SK-N-SH (cell line): ENCODE measurements around the gene SH3BGRL3. TPM values are rescaled to one million over a fixed set of nuclear protein-coding genes. Genes with fewer than 3 reads are reported as not detected.

ENCODE experiments used
- CTCF ChIA-PET: fragments of 300-600, 350-600 bp; formaldehyde crosslinking; extraction: SDS; loops from one replicate; lab custom pipeline; 2021; lab: Yijun Ruan, JAX
- POLR2A ChIA-PET: fragments of 350-600 bp; sonication (Branson Sonifier 250); formaldehyde crosslinking; extraction: SDS; loops from one replicate; lab custom pipeline; 2020; ENCODE audit warnings: antibody characterized with exemption, inconsistent platforms; lab: Yijun Ruan, JAX
- DNase-seq: peaks from one replicate; pipeline ENCODE4 v3.0.0; 2012
- H2AFZ ChIP-seq: fragments of 200-600 bp; sonication (generic); 2 replicates; pipeline ENCODE4 v1.8.1; 2016; ENCODE audit warnings: antibody characterized with exemption, mild to moderate bottlenecking, low read depth
- H3F3A ChIP-seq: fragments of 200-600 bp; sonication (generic); replicated peaks from 2 replicates; pipeline ENCODE3; 2016; ENCODE audit warnings: antibody characterized with exemption, mild to moderate bottlenecking; ENCODE audit not compliant: insufficient read depth
- H3K27ac ChIP-seq, 2 experiments: fragments of 200-500 bp in 1 of 2; fragments of 200-600 bp in 1 of 2; sonication (Bioruptor generic) in 1 of 2; sonication (generic), shearing (Covaris generic) in 1 of 2; 2 replicates each; pipeline versions ENCODE4 v1.5.1 to v1.6.1; 2014 to 2016; ENCODE audit warnings: low read depth in 2 of 2, inconsistent platforms in 1 of 2, low read length in 1 of 2, mild to moderate bottlenecking in 1 of 2, mixed read lengths in 1 of 2
- H3K27me3 ChIP-seq: fragments of 200-600 bp; sonication (generic), shearing (Covaris generic); 2 replicates; pipeline ENCODE4 v1.6.1; 2016; ENCODE audit warnings: mixed run types; ENCODE audit not compliant: insufficient read depth
- H3K36me3 ChIP-seq, 2 experiments: fragments of 200-500 bp in 1 of 2; fragments of 200-600 bp in 1 of 2; sonication (Bioruptor generic) in 1 of 2; sonication (generic) in 1 of 2; replicated peaks in 1 of 2; 2 replicates each; pipeline versions ENCODE3 to v1.5.1; 2014 to 2016; ENCODE audit warnings: low read length in 1 of 2, mild to moderate bottlenecking in 1 of 2; ENCODE audit not compliant: insufficient read depth in 2 of 2, control insufficient read depth in 1 of 2
- H3K4me1 ChIP-seq, 2 experiments: fragments of 200-500 bp in 1 of 2; fragments of 200-600 bp in 1 of 2; sonication (Bioruptor generic) in 1 of 2; sonication (generic), shearing (Covaris generic) in 1 of 2; 2 replicates each; pipeline versions ENCODE4 v1.5.1 to v1.6.1; 2014 to 2016; ENCODE audit warnings: low read depth in 1 of 2, low read length in 1 of 2, mixed run types in 1 of 2; ENCODE audit not compliant: insufficient read depth in 2 of 2, control insufficient read depth in 1 of 2
- H3K4me2 ChIP-seq: fragments of 200-600 bp; sonication (generic), shearing (Covaris generic); 2 replicates; pipeline ENCODE4 v1.6.1; 2017; ENCODE audit warnings: mixed run types
- H3K4me3 ChIP-seq, 2 experiments: fragments of 200-500 bp in 1 of 2; fragments of 200-600 bp in 1 of 2; sonication (Bioruptor generic) in 1 of 2; sonication (generic), shearing (Covaris generic) in 1 of 2; 2 replicates each; pipeline versions ENCODE4 v1.5.1 to v1.8.1; 2014 to 2016; ENCODE audit warnings: low read depth in 2 of 2, inconsistent platforms in 1 of 2, low read length in 1 of 2, mild to moderate bottlenecking in 1 of 2, mixed read lengths in 1 of 2, moderate library complexity in 1 of 2
- H3K79me2 ChIP-seq: fragments of 200-600 bp; sonication (generic); 2 replicates; pipeline ENCODE4 v1.8.1; 2017; ENCODE audit warnings: mild to moderate bottlenecking; ENCODE audit not compliant: insufficient read depth
- H3K9ac ChIP-seq: fragments of 200-600 bp; sonication (generic); 2 replicates; pipeline ENCODE4 v1.6.1; 2017; ENCODE audit warnings: mixed run types
- H3K9me2 ChIP-seq: fragments of 200-600 bp; sonication (generic); 2 replicates; pipeline ENCODE4 v1.6.1; 2017; ENCODE audit warnings: mixed run types
- H3K9me3 ChIP-seq: fragments of 200-600 bp; sonication (generic); 2 replicates; pipeline ENCODE4 v1.6.1; 2017; ENCODE audit warnings: mixed run types, mild to moderate bottlenecking, moderate library complexity
- H4K20me1 ChIP-seq: fragments of 200-600 bp; sonication (generic); 2 replicates; pipeline ENCODE4 v1.6.1; 2017; ENCODE audit warnings: mild to moderate bottlenecking, mixed run types; ENCODE audit not compliant: insufficient read depth
- CHD2 ChIP-seq: fragments of 150-350 bp; IDR thresholded peaks from 2 replicates; pipeline ENCODE4 v1.6.1; 2018; ENCODE audit warnings: low read length; ENCODE audit not compliant: partially characterized antibody
- FOXM1 ChIP-seq: IDR thresholded peaks from 2 replicates; pipeline ENCODE4 v1.4.0; 2012; ENCODE audit warnings: low read depth, mild to moderate bottlenecking
- IRF3 ChIP-seq: fragments of 150-350 bp; IDR thresholded peaks from 2 replicates; pipeline ENCODE4 v1.6.1; 2016; ENCODE audit warnings: mild to moderate bottlenecking, low read depth, low read length
- MEF2A ChIP-seq: IDR thresholded peaks from 2 replicates; pipeline ENCODE4 v1.4.0; 2012; ENCODE audit warnings: low read depth, borderline replicate concordance
- NFIC ChIP-seq: IDR thresholded peaks from 2 replicates; pipeline ENCODE4 v1.4.0; 2012; ENCODE audit warnings: borderline replicate concordance
- POLR2AphosphoS5 ChIP-seq: IDR thresholded peaks from 2 replicates; pipeline ENCODE4 v1.6.1; 2012; ENCODE audit warnings: low read depth, low read length
- REST ChIP-seq: IDR thresholded peaks from 2 replicates; pipeline ENCODE4 v1.6.1; 2012; ENCODE audit warnings: mild to moderate bottlenecking, low read depth, low read length, moderate library complexity
- RFX5 ChIP-seq: IDR thresholded peaks from 2 replicates; pipeline ENCODE4 v1.6.1; 2012; ENCODE audit warnings: mild to moderate bottlenecking, improper control_type of control experiment, low read length
- SMC3 ChIP-seq: IDR thresholded peaks from 2 replicates; pipeline ENCODE4 v1.6.1; 2012; ENCODE audit warnings: low read depth, low read length, improper control_type of control experiment
- USF2 ChIP-seq: fragments of 150-350 bp; IDR thresholded peaks from 2 replicates; pipeline ENCODE4 v1.6.1; 2017; ENCODE audit warnings: antibody characterized with exemption, low read length, low read depth, borderline replicate concordance
- YY1 ChIP-seq: IDR thresholded peaks from 2 replicates; pipeline ENCODE4 v1.4.0; 2012; ENCODE audit warnings: low read depth, mild to moderate bottlenecking
- ZBTB33 ChIP-seq: IDR thresholded peaks from 2 replicates; pipeline ENCODE4 v1.4.0; 2012; ENCODE audit warnings: low read depth, borderline replicate concordance
- WGBS: methylation state at CpG from one replicate; pipeline ENCODE4 v1.1.6; 2017; ENCODE audit warnings: low lambda C conversion rate; 5-methylcytosine and 5-hydroxymethylcytosine counted together
- polyA plus RNA-seq, 3 experiments: library from polyadenylated mRNA; depleted of rRNA; stranded (reverse); fragments of >200 nt; gene quantifications; 2 replicates each; pipeline ENCODE4 v1.2.3, GENCODE V29; 2012

Gene SH3BGRL3
- polyA plus RNA-seq, 1 of the 3 experiments (the other 2 are of a cell fraction) = 202 TPM

GRCh38 chr1:26237230-26237966 lies 42.5 kb upstream of the SH3BGRL3 start:
- Histone ChIP-seq H3K9ac (no peak overlapping the region), H3K9me3 (no peaks in the 10 kb centered on the region), H3K36me3 (no peaks in the 10 kb centered on the region), H3K4me3 (no peak overlapping the region), H3K9me2 (no peaks in the 10 kb centered on the region), H4K20me1 (no peaks in the 10 kb centered on the region), H3K79me2 (peaks cover 74% of the 10 kb centered on the region), H2AFZ (peak overlapping the region; percentile 26; the same call in 1 of the 2 replicates), H3K27me3 (no peaks in the 10 kb centered on the region), H3F3A (peaks cover 14% of the 10 kb centered on the region), H3K27ac (peak overlapping the region in 1 of 2 experiments; percentile 0; a peak in 1 of 4 replicates), H3K4me2 (no peak overlapping the region), H3K4me1 (peaks cover 6 to 21% of the 10 kb centered on the region in 2 experiments; a peak in 2 of 4 replicates)
- DNase-seq = no peak
- no peak for TF ChIP-seq FOXM1
- POLR2A ChIA-PET = no interaction called here
- WGBS = 77% methylated on average over 6 of the region's 6 CpGs
- CTCF ChIA-PET = interaction anchor here (0.9 to 2.2 kb wide), 3 partner anchors 23 to 84 kb away, joined by 3 to 10 read pairs (median 5); partner anchors contain the start of gene ZNF593

GRCh38 chr1:26239936-26240335 lies 40.0 kb upstream of the SH3BGRL3 start:
- H3K9ac ChIP-seq = no peak overlapping the region
- WGBS = 81% methylated on average over 4 of the region's 4 CpGs
- H3K4me3 ChIP-seq = no peak overlapping the region
- no peaks in the 10 kb centered on the region for H3K27me3 ChIP-seq
- POLR2A ChIA-PET = no interaction called here
- H4K20me1 ChIP-seq = no peaks in the 10 kb centered on the region
- CTCF ChIA-PET = no interaction called here
- no peaks in the 10 kb centered on the region for H3K9me3 ChIP-seq
- H2AFZ ChIP-seq = no peak overlapping the region
- TF ChIP-seq ZBTB33 (no peak), REST (no peak), RFX5 (no peak), YY1 (no peak), MEF2A (no peak), NFIC (no peak), USF2 (no peak), SMC3 (no peak), POLR2AphosphoS5 (no peak), IRF3 (no peak), CHD2 (no peak)
- peaks cover 81% of the 10 kb centered on the region for H3K79me2 ChIP-seq
- peaks cover 0 to 6% of the 10 kb centered on the region in 2 experiments for H3K36me3 ChIP-seq
- peak overlapping the region; percentile 4; the same call in 1 of the 2 replicates for H3K4me2 ChIP-seq
- no peak for DNase-seq
- H3K4me1 ChIP-seq = peaks cover 1 to 21% of the 10 kb centered on the region in 2 experiments; a peak in 2 of 4 replicates
- H3K27ac ChIP-seq = peak overlapping the region in 1 of 2 experiments; percentile 20; a peak in 1 of 4 replicates
- no peaks in the 10 kb centered on the region for H3K9me2 ChIP-seq
- peaks cover 12% of the 10 kb centered on the region for H3F3A ChIP-seq
